Osteocyte (in vitro differentiated cells): Measurements from ENCODE around the gene FRMPD1. TPM values are rescaled to one million over a fixed set of nuclear protein-coding genes. Genes with fewer than 3 reads are reported as not detected.

Source experiments
- DNase-seq: peaks from one replicate; pipeline ENCODE4 v3.0.0; 2021; ENCODE audit warnings: mixed read lengths; ENCODE audit not compliant: unreplicated experiment; ENCODE audit errors: extremely low spot score
- H3K27ac Mint-ChIP-seq: one replicate; pipeline ENCODE4 v1.8.0; 2021; ENCODE audit warnings: mild to moderate bottlenecking, mixed read lengths; ENCODE audit not compliant: unreplicated experiment
- H3K27me3 Mint-ChIP-seq: one replicate; pipeline ENCODE4 v1.8.0; 2021; ENCODE audit warnings: mixed read lengths; ENCODE audit not compliant: unreplicated experiment
- H3K36me3 Mint-ChIP-seq: one replicate; pipeline ENCODE4 v1.8.0; 2021; ENCODE audit warnings: mixed read lengths; ENCODE audit not compliant: unreplicated experiment
- H3K4me1 Mint-ChIP-seq: one replicate; pipeline ENCODE4 v1.8.0; 2021; ENCODE audit warnings: mixed read lengths; ENCODE audit not compliant: unreplicated experiment
- H3K4me3 Mint-ChIP-seq: one replicate; pipeline ENCODE4 v1.8.0; 2021; ENCODE audit warnings: mild to moderate bottlenecking, moderate library complexity, mixed read lengths; ENCODE audit not compliant: unreplicated experiment
- H3K9me3 Mint-ChIP-seq: one replicate; pipeline ENCODE4 v1.8.0; 2021; ENCODE audit warnings: mixed read lengths; ENCODE audit not compliant: unreplicated experiment
- total RNA-seq: library from RNA; stranded (reverse); gene quantifications from 2 replicates; pipeline ENCODE4 v1.2.1, GENCODE V29; 2021
- TF ChIP-seq, protein P1 (sequence below): fragments of 200-600 bp; sonication (generic); IDR thresholded peaks from 2 replicates; pipeline ENCODE4 v1.5.0; 2021; ENCODE audit warnings: antibody characterized with exemption, mild to moderate bottlenecking, moderate library complexity

FRMPD1 gene
- total RNA-seq, 1 donor from 2014 or later: not detected

DNA sequence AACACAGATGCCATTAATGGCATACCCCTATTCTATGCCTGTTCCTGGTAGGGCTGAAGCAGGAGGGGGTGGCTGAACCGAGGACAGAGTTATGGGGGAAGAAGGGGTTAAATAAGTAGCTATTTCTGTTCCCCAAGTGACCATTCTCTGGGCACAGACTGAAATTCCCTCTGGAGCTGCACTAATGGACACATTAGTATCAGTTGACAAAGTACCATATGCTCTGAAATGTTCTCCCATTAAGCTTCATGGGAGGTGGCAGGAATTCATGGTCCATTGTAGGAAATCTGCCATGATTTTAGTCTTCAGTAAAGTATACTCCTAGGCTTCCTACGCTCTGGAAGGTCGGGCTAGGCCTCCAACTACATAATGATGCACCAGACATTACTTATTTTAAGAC is 10.5 kb upstream of the FRMPD1 start:
- H3K4me3 Mint-ChIP-seq: no peak overlapping the region
- H3K27ac Mint-ChIP-seq: no peak overlapping the region
- peaks cover 47% of the 10 kb centered on the region for H3K27me3 Mint-ChIP-seq
- TF ChIP-seq, protein P1, sequence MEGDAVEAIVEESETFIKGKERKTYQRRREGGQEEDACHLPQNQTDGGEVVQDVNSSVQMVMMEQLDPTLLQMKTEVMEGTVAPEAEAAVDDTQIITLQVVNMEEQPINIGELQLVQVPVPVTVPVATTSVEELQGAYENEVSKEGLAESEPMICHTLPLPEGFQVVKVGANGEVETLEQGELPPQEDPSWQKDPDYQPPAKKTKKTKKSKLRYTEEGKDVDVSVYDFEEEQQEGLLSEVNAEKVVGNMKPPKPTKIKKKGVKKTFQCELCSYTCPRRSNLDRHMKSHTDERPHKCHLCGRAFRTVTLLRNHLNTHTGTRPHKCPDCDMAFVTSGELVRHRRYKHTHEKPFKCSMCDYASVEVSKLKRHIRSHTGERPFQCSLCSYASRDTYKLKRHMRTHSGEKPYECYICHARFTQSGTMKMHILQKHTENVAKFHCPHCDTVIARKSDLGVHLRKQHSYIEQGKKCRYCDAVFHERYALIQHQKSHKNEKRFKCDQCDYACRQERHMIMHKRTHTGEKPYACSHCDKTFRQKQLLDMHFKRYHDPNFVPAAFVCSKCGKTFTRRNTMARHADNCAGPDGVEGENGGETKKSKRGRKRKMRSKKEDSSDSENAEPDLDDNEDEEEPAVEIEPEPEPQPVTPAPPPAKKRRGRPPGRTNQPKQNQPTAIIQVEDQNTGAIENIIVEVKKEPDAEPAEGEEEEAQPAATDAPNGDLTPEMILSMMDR: no peak
- no peak for DNase-seq
- no peaks in the 10 kb centered on the region for H3K4me1 Mint-ChIP-seq
- H3K9me3 Mint-ChIP-seq: no peaks in the 10 kb centered on the region
- no peaks in the 10 kb centered on the region for H3K36me3 Mint-ChIP-seq

DNA sequence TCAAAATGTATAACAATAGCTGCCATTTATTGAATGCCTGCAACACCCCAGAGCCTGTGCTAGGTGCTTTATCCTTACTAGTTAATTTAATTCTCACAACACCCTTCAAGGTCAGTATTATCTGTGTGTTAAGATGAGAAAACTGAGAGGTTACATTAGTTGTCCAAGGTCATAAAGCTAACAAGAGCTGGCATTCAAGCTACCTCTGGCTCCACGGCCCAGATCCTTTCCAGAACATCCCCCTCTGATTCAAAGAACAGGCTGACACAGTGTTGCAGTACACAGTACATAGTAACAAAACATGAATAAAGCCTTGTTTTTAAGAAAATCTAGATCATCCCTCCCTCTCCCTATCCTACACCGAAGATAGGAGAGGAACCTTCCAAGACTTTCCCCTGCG is 9.4 kb upstream of the FRMPD1 start:
- Mint-ChIP-seq H3K27ac (no peak overlapping the region), H3K9me3 (no peaks in the 10 kb centered on the region), H3K4me1 (no peaks in the 10 kb centered on the region), H3K4me3 (no peak overlapping the region), H3K36me3 (no peaks in the 10 kb centered on the region), H3K27me3 (peaks cover 52% of the 10 kb centered on the region)
- DNase-seq: no peak
- TF ChIP-seq, protein P1: no peak

DNA sequence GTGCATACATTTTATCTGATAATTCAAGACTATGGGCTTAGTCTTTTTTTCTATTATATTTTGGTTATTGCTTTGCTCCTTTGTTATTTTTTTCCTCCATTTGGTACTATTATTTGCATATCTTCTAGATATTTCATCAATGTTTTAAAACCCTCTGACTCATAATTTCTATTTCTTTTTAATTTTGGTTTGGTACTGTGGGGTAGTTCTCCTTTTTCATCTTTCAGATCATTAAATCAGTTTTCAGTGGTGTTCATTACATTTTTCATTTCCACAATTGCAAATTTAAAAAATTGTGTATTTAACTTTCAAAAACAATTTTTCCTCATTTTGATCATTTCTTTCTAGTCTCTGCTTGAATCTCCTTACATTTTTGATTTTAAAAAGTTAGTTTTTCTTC is 7.5 kb upstream of the FRMPD1 start:
- Mint-ChIP-seq H3K27me3 (peaks cover 68% of the 10 kb centered on the region), H3K9me3 (no peaks in the 10 kb centered on the region), H3K4me1 (no peaks in the 10 kb centered on the region), H3K4me3 (no peak overlapping the region), H3K27ac (no peak overlapping the region), H3K36me3 (no peaks in the 10 kb centered on the region)
- no peak for DNase-seq
- TF ChIP-seq, protein P1: no peak

DNA sequence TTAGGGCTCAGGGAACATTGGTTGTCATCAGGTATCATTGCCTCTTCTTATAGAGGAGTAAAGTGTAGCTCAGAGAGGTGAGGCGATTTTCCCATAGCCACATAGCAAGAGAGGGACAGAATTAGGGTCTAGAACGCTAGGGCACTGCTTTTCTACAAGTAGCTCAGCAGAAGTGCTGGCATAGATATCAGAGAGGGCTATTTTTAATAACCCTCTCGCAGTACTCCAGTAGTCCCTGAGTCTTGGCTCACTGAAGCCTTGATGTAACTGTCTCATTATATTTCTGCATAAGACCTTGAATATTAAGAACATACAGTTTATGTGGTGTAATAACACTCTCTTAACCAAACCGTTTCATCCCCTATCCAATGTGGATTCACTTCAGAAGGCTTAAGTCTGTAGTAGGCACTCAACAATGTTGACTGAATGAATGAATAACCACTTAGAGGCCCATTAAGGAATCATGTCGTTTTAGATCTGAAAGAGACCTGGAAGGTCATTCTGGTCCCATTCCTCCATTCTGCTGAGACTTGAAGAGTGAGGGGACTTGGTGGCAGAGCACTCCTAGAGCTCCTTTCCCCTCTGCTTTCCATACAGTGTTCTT is 4.7 kb upstream of the FRMPD1 start:
- Mint-ChIP-seq H3K9me3 (no peaks in the 10 kb centered on the region), H3K4me1 (peaks cover 3% of the 10 kb centered on the region), H3K4me3 (no peak overlapping the region), H3K27me3 (peaks cover 80% of the 10 kb centered on the region), H3K36me3 (no peaks in the 10 kb centered on the region), H3K27ac (no peak overlapping the region)
- TF ChIP-seq, protein P1: no peak
- no peak for DNase-seq

DNA sequence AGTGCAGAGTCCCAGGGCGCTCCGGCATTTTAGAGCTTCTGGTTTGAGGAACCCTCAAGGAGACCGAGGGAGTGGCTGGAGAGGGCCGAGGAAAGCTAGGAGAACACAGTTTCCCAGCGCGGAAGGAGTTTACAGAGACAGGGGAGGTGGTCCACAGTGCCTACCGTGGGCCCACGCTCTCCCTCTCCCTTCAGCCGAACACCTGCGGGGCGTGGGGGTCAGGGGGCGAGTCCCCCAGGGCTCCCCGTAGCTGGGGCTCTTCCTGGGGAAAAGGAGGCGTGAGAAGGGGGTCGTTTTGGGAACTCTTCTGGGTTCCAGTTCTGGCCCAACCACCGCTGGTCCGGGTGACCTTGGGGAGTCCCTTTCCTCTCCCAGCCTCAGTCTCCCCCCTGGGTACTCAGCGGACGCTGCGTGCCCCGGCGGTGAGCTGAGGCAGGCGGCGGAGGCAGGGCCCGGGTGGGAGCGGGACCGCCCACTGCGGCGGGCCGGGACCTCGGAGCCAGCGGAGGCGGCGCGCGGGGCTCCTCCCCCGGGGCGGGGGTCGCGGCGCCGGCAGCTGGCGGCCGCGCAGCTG is 368 bp upstream of the FRMPD1 start:
- TF ChIP-seq, protein P1: no peak

More for the DNA sequence above, 368 bp upstream of the FRMPD1 start:
- no peaks in the 10 kb centered on the region for H3K36me3 Mint-ChIP-seq
- no peak for DNase-seq
- H3K27me3 Mint-ChIP-seq: peaks cover 83% of the 10 kb centered on the region
- peaks cover 6% of the 10 kb centered on the region for H3K4me1 Mint-ChIP-seq
- peak overlapping the region; percentile 66 for H3K4me3 Mint-ChIP-seq
- H3K9me3 Mint-ChIP-seq: no peaks in the 10 kb centered on the region
- no peak overlapping the region for H3K27ac Mint-ChIP-seq
